Measurements from ENCODE around the gene GLIS1.

GRCh38 chr1:53543130-53543777 is 195.7 kb downstream of the GLIS1 start:
- TF ChIP-seq SP1 (IDR thresholded peaks at IDR 0.05; ENCODE audit: low read depth) (no peak), EZH2phosphoT487 (IDR thresholded peaks at IDR 0.05; ENCODE audit: borderline replicate concordance) (no peak), POLR2AphosphoS5 (IDR thresholded peaks at IDR 0.05; ENCODE audit: low read depth, low read length) (no peak)
- TF ChIP-seq, protein P1, sequence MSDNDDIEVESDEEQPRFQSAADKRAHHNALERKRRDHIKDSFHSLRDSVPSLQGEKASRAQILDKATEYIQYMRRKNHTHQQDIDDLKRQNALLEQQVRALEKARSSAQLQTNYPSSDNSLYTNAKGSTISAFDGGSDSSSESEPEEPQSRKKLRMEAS (IDR thresholded peaks at IDR 0.05), result no peak
- TF ChIP-seq, protein P2, sequence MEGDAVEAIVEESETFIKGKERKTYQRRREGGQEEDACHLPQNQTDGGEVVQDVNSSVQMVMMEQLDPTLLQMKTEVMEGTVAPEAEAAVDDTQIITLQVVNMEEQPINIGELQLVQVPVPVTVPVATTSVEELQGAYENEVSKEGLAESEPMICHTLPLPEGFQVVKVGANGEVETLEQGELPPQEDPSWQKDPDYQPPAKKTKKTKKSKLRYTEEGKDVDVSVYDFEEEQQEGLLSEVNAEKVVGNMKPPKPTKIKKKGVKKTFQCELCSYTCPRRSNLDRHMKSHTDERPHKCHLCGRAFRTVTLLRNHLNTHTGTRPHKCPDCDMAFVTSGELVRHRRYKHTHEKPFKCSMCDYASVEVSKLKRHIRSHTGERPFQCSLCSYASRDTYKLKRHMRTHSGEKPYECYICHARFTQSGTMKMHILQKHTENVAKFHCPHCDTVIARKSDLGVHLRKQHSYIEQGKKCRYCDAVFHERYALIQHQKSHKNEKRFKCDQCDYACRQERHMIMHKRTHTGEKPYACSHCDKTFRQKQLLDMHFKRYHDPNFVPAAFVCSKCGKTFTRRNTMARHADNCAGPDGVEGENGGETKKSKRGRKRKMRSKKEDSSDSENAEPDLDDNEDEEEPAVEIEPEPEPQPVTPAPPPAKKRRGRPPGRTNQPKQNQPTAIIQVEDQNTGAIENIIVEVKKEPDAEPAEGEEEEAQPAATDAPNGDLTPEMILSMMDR (IDR thresholded peaks at IDR 0.05 in 2 of 3, conservative IDR thresholded peaks at IDR 0.05 in 1 of 3; ENCODE audit: borderline replicate concordance in 1 of 3, insufficient read depth in 1 of 3, low read depth in 2 of 3, low read length in 2 of 3), result no peak
